ENCODE measurements around the gene ZBED1. TPM values are rescaled to one million over a fixed set of nuclear protein-coding genes. Genes with fewer than 3 reads are reported as not detected.

Gene ZBED1
- polyA plus RNA-seq, 1 donor from 2014 or later: 43.2 TPM

DNA sequence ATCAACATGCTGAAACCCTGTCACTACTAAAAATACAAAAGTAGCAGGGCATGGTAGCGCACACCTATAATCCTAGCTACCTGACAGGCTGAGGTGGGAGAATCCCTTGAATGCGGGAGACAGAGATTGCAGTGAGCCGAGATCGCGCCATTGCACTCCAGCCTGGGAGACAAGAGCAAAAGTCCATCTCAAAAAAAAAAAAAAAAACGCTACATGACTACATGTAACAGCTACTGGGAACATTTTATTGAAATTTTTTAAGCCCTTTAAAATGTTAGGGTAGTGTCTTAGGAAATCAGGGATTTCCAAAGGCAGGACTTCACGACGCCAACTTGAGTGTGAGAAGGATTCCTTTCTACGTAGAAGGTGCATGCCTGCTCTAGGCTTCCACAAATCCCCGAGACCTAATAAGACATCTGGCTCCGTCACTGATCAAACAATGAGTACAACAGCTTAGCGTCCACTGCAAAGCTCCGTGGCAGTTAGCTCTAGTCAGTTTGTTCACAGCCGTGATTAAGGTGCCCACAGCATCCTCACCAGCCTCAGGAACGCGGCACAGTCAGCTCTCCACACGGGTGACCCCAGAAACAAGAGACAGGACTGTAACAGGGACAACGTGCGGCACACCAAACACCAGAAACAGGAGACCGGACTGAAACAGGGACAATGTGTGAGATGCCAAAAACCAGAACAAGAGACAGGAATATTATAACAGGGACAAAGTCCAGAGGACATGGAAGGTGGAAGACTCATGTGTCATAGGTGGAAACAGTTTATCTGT, 33.7 kb downstream of the ZBED1 start:
- H3K79me2 ChIP-seq (replicated peaks; ENCODE audit: insufficient read depth, low read length): no peaks in the 10 kb centered on the region
- no peak overlapping the region for H2AFZ ChIP-seq (ENCODE audit: low read depth, low read length)
- peaks cover 4% of the 10 kb centered on the region for H3K36me3 ChIP-seq (ENCODE audit: insufficient read depth, low read length)
- no peaks in the 10 kb centered on the region for H3K27me3 ChIP-seq (ENCODE audit: insufficient read depth, low read depth, low read length)
- H3K9ac ChIP-seq (ENCODE audit: low read length): no peak overlapping the region
- H3K4me2 ChIP-seq (ENCODE audit: low read length): no peak overlapping the region
- TF ChIP-seq MXI1 (conservative IDR thresholded peaks at IDR 0.05; ENCODE audit: poor library complexity, severe bottlenecking) (no peak), EZH2 (IDR thresholded peaks at IDR 0.05; ENCODE audit: borderline replicate concordance, insufficient read depth, low read length, poor library complexity, severe bottlenecking) (no peak), POLR2AphosphoS5 (IDR thresholded peaks at IDR 0.05) (no peak), EP300 (conservative IDR thresholded peaks at IDR 0.05; ENCODE audit: poor library complexity, severe bottlenecking) (no peak), RAD21 (conservative IDR thresholded peaks at IDR 0.05) (no peak), SMC3 (conservative IDR thresholded peaks at IDR 0.05; ENCODE audit: poor library complexity) (no peak), TAF1 (IDR thresholded peaks at IDR 0.05; ENCODE audit: low read depth) (no peak)
- TF ChIP-seq, protein P1, sequence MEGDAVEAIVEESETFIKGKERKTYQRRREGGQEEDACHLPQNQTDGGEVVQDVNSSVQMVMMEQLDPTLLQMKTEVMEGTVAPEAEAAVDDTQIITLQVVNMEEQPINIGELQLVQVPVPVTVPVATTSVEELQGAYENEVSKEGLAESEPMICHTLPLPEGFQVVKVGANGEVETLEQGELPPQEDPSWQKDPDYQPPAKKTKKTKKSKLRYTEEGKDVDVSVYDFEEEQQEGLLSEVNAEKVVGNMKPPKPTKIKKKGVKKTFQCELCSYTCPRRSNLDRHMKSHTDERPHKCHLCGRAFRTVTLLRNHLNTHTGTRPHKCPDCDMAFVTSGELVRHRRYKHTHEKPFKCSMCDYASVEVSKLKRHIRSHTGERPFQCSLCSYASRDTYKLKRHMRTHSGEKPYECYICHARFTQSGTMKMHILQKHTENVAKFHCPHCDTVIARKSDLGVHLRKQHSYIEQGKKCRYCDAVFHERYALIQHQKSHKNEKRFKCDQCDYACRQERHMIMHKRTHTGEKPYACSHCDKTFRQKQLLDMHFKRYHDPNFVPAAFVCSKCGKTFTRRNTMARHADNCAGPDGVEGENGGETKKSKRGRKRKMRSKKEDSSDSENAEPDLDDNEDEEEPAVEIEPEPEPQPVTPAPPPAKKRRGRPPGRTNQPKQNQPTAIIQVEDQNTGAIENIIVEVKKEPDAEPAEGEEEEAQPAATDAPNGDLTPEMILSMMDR (IDR thresholded peaks at IDR 0.05; ENCODE audit: poor library complexity, severe bottlenecking): no peak
- TF ChIP-seq, protein P2, sequence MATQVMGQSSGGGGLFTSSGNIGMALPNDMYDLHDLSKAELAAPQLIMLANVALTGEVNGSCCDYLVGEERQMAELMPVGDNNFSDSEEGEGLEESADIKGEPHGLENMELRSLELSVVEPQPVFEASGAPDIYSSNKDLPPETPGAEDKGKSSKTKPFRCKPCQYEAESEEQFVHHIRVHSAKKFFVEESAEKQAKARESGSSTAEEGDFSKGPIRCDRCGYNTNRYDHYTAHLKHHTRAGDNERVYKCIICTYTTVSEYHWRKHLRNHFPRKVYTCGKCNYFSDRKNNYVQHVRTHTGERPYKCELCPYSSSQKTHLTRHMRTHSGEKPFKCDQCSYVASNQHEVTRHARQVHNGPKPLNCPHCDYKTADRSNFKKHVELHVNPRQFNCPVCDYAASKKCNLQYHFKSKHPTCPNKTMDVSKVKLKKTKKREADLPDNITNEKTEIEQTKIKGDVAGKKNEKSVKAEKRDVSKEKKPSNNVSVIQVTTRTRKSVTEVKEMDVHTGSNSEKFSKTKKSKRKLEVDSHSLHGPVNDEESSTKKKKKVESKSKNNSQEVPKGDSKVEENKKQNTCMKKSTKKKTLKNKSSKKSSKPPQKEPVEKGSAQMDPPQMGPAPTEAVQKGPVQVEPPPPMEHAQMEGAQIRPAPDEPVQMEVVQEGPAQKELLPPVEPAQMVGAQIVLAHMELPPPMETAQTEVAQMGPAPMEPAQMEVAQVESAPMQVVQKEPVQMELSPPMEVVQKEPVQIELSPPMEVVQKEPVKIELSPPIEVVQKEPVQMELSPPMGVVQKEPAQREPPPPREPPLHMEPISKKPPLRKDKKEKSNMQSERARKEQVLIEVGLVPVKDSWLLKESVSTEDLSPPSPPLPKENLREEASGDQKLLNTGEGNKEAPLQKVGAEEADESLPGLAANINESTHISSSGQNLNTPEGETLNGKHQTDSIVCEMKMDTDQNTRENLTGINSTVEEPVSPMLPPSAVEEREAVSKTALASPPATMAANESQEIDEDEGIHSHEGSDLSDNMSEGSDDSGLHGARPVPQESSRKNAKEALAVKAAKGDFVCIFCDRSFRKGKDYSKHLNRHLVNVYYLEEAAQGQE (IDR thresholded peaks at IDR 0.05; ENCODE audit: borderline replicate concordance): no peak
- no peak overlapping the region for H3K4me3 ChIP-seq (ENCODE audit: low read length)
- H4K20me1 ChIP-seq (ENCODE audit: insufficient read depth): no peaks in the 10 kb centered on the region
- no peak overlapping the region for H3K27ac ChIP-seq (ENCODE audit: low read length)
- no peaks in the 10 kb centered on the region for H3K9me3 ChIP-seq (ENCODE audit: low read length)
- H3F3A ChIP-seq (ENCODE audit: insufficient read depth, low read length, poor library complexity, severe bottlenecking): no peaks in the 10 kb centered on the region
- H3K9me2 ChIP-seq (ENCODE audit: insufficient read depth, low read length): no peaks in the 10 kb centered on the region

DNA sequence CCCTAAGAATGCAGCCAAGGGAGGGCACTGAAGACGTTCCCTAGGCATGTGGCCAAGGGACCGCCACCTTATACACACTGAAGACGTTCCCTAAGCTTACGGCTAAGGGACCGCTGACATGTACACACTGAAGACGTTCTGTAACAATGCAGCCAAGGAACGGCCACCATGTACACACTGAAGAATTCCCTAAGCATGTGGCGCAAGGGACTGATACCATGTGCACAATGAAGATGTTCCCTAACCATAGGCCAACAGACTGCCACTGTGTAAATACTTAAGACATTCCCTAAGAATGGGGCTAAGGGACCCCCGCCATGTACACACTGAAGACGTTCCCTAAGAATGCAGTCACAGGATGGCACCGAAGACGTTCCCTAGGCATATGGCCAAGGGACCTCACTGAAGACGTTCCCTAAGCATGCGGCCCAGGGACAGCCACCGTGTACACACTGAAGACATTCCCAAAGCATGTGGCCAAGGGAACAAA, 36.1 kb downstream of the ZBED1 start:
- no peak overlapping the region for H3K27ac ChIP-seq (ENCODE audit: low read length)
- TF ChIP-seq TAF1 (IDR thresholded peaks at IDR 0.05; ENCODE audit: low read depth) (no peak), EZH2 (IDR thresholded peaks at IDR 0.05; ENCODE audit: borderline replicate concordance, insufficient read depth, low read length, poor library complexity, severe bottlenecking) (no peak), MXI1 (conservative IDR thresholded peaks at IDR 0.05; ENCODE audit: poor library complexity, severe bottlenecking) (no peak), SMC3 (conservative IDR thresholded peaks at IDR 0.05; ENCODE audit: poor library complexity) (no peak), EP300 (conservative IDR thresholded peaks at IDR 0.05; ENCODE audit: poor library complexity, severe bottlenecking) (no peak), POLR2AphosphoS5 (IDR thresholded peaks at IDR 0.05) (no peak), RAD21 (conservative IDR thresholded peaks at IDR 0.05) (no peak)
- TF ChIP-seq, protein P2 (IDR thresholded peaks at IDR 0.05; ENCODE audit: borderline replicate concordance): no peak
- TF ChIP-seq, protein P1 (IDR thresholded peaks at IDR 0.05; ENCODE audit: poor library complexity, severe bottlenecking): no peak
- no peak overlapping the region for H3K4me2 ChIP-seq (ENCODE audit: low read length)
- no peaks in the 10 kb centered on the region for H3K79me2 ChIP-seq (replicated peaks; ENCODE audit: insufficient read depth, low read length)
- no peaks in the 10 kb centered on the region for H3F3A ChIP-seq (ENCODE audit: insufficient read depth, low read length, poor library complexity, severe bottlenecking)
- no peak overlapping the region for H3K4me3 ChIP-seq (ENCODE audit: low read length)
- no peak overlapping the region for H3K9ac ChIP-seq (ENCODE audit: low read length)
- H3K9me2 ChIP-seq (ENCODE audit: insufficient read depth, low read length): no peaks in the 10 kb centered on the region
- H3K9me3 ChIP-seq (ENCODE audit: low read length): no peaks in the 10 kb centered on the region
- H3K36me3 ChIP-seq (ENCODE audit: insufficient read depth, low read length): peaks cover 4% of the 10 kb centered on the region
- H4K20me1 ChIP-seq (ENCODE audit: insufficient read depth): no peaks in the 10 kb centered on the region
- H2AFZ ChIP-seq (ENCODE audit: low read depth, low read length): no peak overlapping the region
- no peaks in the 10 kb centered on the region for H3K27me3 ChIP-seq (ENCODE audit: insufficient read depth, low read depth, low read length)

Measured in neural cell (in vitro differentiated cells).